ENCODE data around the gene AP5Z1. TPM values are rescaled to one million over a fixed set of nuclear protein-coding genes. Genes with fewer than 3 reads are reported as not detected.
"Not testable (repeated sequence)": the region's sequence is repeated elsewhere in the genome, so short reads cannot be mapped to it uniquely, and the experiment has no call there.

AP5Z1 gene
- total and polyA plus RNA-seq, 2 of the 4 experiments (the other 2 are of a cell fraction), result 9.7 to 38.7 TPM

GRCh38 chr7:4802577-4802976 is 27.2 kb downstream of the AP5Z1 start:
- H2BK20ac ChIP-seq (ENCODE audit: low read depth, low read length); dilution Hi-C loops (cut with HindIII; ENCODE audit: low sequenced_read_pairs, unreplicated experiment); H4K91ac ChIP-seq (ENCODE audit: insufficient read depth, low read depth, low read length); H3K4me1 ChIP-seq (ENCODE audit: control insufficient read depth, insufficient read depth, low read length); intact Hi-C loops (cut with micrococcal nuclease); ATAC-seq (ENCODE audit: low read depth); H2AFZ ChIP-seq (replicated peaks; ENCODE audit: low read length, poor library complexity); H3K4me3 ChIP-seq (ENCODE audit: insufficient read depth, low read depth, low read length); H3K9me3 ChIP-seq (ENCODE audit: control insufficient read depth, insufficient read depth, low read length); H3K79me1 ChIP-seq (ENCODE audit: low read depth in 1 of 2, low read length in 2 of 2); DNase-seq; H3K4me2 ChIP-seq (ENCODE audit: low read depth, low read length); H3K56ac ChIP-seq (ENCODE audit: extremely low read depth, insufficient read depth, low read length); POLR2A ChIA-PET (ENCODE audit: unreplicated experiment); H3K18ac ChIP-seq (ENCODE audit: low read depth, low read length); H2BK15ac ChIP-seq (ENCODE audit: low read depth, low read length); H2AK5ac ChIP-seq (ENCODE audit: low read depth, low read length); H3K4ac ChIP-seq (ENCODE audit: low read depth, low read length); H4K20me1 ChIP-seq (ENCODE audit: insufficient read depth, low read length); in situ Hi-C loops (cut with MboI; ENCODE audit: low sequenced_read_pairs); H2BK5ac ChIP-seq (ENCODE audit: low read depth, low read length, poor library complexity, severe bottlenecking); H3K27ac ChIP-seq (ENCODE audit: insufficient read depth, low read length); H3K9ac ChIP-seq (ENCODE audit: low read depth, low read length); CTCF ChIA-PET; H3K9me1 ChIP-seq (ENCODE audit: insufficient read depth, low read length); H4K8ac ChIP-seq (ENCODE audit: low read depth in 2 of 2, low read length in 2 of 2); H3K23ac ChIP-seq (ENCODE audit: low read depth, low read length); H3K14ac ChIP-seq (replicated peaks; ENCODE audit: low read depth, low read length); BruUV-seq (replicated peaks); H4K5ac ChIP-seq (ENCODE audit: low read depth, low read length); H2BK120ac ChIP-seq (ENCODE audit: low read depth, low read length); H2AK9ac ChIP-seq (replicated peaks; ENCODE audit: low read depth, low read length, poor library complexity); H3K36me3 ChIP-seq (ENCODE audit: control insufficient read depth, insufficient read depth, low read length): not testable (repeated sequence)
- WGBS, 2 experiments (ENCODE audit: extremely low coverage in 2 of 2, insufficient read length in 1 of 2), result 85% methylated on average over 7 of the region's 23 CpGs; no CpG with 5 or more reads in 1 of the 2 experiments
- H3K27me3 ChIP-seq (ENCODE audit: control insufficient read depth, insufficient read depth, low read length), result peaks cover 12% of the 10 kb centered on the region; the same call in 1 of the 2 replicates
